ENCODE measurements around the gene L1TD1. TPM values are rescaled to one million over a fixed set of nuclear protein-coding genes. Genes with fewer than 3 reads are reported as not detected.

L1TD1 gene
- total and polyA plus RNA-seq, 2 of the 13 experiments (the other 11 are each of a cell fraction or from before 2014, with no cell fraction given), result not detected

DNA sequence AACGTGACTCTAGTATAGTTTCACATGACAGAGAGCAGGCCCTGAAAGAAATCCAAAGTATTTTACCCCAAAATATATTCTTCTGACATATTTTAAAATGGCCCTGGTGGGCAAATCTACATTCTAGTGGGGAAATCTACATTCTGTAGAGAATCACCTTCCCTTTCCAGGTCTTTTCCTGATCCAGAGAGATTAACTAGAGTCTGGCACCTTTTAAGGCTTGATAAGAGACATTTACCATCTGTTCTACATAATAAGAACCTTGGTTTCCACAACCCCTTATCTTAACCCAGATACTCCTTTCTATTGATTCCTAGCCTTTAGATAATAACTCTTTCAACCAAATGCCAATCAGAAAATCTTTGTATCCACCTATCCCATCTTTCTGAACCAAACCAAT, 17.0 kb upstream of the L1TD1 start:
- H3K27me3 ChIP-seq (ENCODE audit: control insufficient read depth in 1 of 2, insufficient read depth in 2 of 2, low read length in 2 of 2), result peaks cover 0 to 3% of the 10 kb centered on the region in 2 experiments; a peak in 2 of 5 replicates
- ChIA-PET POLR2A (no interaction called here), CTCF (ENCODE audit: low intra/inter-chr PET ratio, low total read pairs) (interaction anchor here (3.6 kb wide), 1 partner anchor 229 kb away, joined by 35 read pairs; no protein-coding TSS in a partner anchor)
- H2AFZ ChIP-seq (ENCODE audit: low read length), result no peak overlapping the region
- H3K4me2 ChIP-seq (ENCODE audit: low read depth, low read length), result no peak overlapping the region
- no peaks in the 10 kb centered on the region for H4K20me1 ChIP-seq (ENCODE audit: insufficient read depth, low read length)
- in situ Hi-C loops (cut with HindIII; ENCODE audit: extremely low pct_ligation_motif_present, low pct_unique_long_range_greater_than_20kb) (loop anchor here (5.0 kb wide), 1 partner anchor 230 kb away; no protein-coding TSS in a partner anchor), intact Hi-C loops (cut with micrococcal nuclease; ENCODE audit: unreplicated experiment) (loop anchor here (5.0 kb wide), 1 partner anchor 65 kb away; no protein-coding TSS in a partner anchor)
- no peaks in the 10 kb centered on the region for H3K79me2 ChIP-seq (ENCODE audit: insufficient read depth, low read length)
- DNase-seq (ENCODE audit: low spot score) (no peak), ATAC-seq (no peak), FAIRE-seq (no peak)
- H3K4me1 ChIP-seq (ENCODE audit: insufficient read depth, low read length), result peaks cover 2% of the 10 kb centered on the region
- no peak overlapping the region for H3K27ac ChIP-seq (ENCODE audit: extremely low read length, insufficient read depth, low read length)
- 7% methylated on average over 1 of the region's 1 CpG for WGBS (ENCODE audit: low lambda C conversion rate)
- no peaks in the 10 kb centered on the region for H3K9me3 ChIP-seq (ENCODE audit: low read length)
- H3K9ac ChIP-seq (ENCODE audit: insufficient read depth, low read depth, low read length), result no peak overlapping the region
- TF ChIP-seq, protein P1, sequence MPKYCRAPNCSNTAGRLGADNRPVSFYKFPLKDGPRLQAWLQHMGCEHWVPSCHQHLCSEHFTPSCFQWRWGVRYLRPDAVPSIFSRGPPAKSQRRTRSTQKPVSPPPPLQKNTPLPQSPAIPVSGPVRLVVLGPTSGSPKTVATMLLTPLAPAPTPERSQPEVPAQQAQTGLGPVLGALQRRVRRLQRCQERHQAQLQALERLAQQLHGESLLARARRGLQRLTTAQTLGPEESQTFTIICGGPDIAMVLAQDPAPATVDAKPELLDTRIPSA (CRISPR knock-in tag; IDR thresholded peaks at IDR 0.05; ENCODE audit: borderline replicate concordance), result no peak
- no peak for TF ChIP-seq ZNF496 (CRISPR knock-in tag; IDR thresholded peaks at IDR 0.05; ENCODE audit: insufficient replicate concordance)
- no peak for TF ChIP-seq ZNF547 (CRISPR knock-in tag; IDR thresholded peaks at IDR 0.05)
- TF ChIP-seq MED8 (CRISPR knock-in tag; IDR thresholded peaks at IDR 0.05; ENCODE audit: insufficient replicate concordance), result no peak
- no peak for TF ChIP-seq MIER2 (CRISPR knock-in tag; IDR thresholded peaks at IDR 0.05)
- TF ChIP-seq FOXP1 (IDR thresholded peaks at IDR 0.05), result no peak
- no peak for TF ChIP-seq FOXP1 (CRISPR knock-in tag; IDR thresholded peaks at IDR 0.05)
- no peak for TF ChIP-seq CBX2 (IDR thresholded peaks at IDR 0.05; ENCODE audit: low read depth, low read length)
- TF ChIP-seq CBX2 (CRISPR knock-in tag; IDR thresholded peaks at IDR 0.05; ENCODE audit: low read depth), result no peak
- TF ChIP-seq, protein P2, sequence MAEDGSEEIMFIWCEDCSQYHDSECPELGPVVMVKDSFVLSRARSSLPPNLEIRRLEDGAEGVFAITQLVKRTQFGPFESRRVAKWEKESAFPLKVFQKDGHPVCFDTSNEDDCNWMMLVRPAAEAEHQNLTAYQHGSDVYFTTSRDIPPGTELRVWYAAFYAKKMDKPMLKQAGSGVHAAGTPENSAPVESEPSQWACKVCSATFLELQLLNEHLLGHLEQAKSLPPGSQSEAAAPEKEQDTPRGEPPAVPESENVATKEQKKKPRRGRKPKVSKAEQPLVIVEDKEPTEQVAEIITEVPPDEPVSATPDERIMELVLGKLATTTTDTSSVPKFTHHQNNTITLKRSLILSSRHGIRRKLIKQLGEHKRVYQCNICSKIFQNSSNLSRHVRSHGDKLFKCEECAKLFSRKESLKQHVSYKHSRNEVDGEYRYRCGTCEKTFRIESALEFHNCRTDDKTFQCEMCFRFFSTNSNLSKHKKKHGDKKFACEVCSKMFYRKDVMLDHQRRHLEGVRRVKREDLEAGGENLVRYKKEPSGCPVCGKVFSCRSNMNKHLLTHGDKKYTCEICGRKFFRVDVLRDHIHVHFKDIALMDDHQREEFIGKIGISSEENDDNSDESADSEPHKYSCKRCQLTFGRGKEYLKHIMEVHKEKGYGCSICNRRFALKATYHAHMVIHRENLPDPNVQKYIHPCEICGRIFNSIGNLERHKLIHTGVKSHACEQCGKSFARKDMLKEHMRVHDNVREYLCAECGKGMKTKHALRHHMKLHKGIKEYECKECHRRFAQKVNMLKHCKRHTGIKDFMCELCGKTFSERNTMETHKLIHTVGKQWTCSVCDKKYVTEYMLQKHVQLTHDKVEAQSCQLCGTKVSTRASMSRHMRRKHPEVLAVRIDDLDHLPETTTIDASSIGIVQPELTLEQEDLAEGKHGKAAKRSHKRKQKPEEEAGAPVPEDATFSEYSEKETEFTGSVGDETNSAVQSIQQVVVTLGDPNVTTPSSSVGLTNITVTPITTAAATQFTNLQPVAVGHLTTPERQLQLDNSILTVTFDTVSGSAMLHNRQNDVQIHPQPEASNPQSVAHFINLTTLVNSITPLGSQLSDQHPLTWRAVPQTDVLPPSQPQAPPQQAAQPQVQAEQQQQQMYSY (CRISPR knock-in tag; IDR thresholded peaks at IDR 0.05), result no peak
- no peak overlapping the region for H3K4me3 ChIP-seq (replicated peaks in 1 of 3; ENCODE audit: insufficient read depth in 1 of 3, low read depth in 2 of 3, low read length in 3 of 3)
- no peaks in the 10 kb centered on the region for H3K36me3 ChIP-seq (replicated peaks in 1 of 2; ENCODE audit: control insufficient read depth in 1 of 2, insufficient read depth in 2 of 2, low read length in 2 of 2)
- BruUV-seq (replicated peaks), result no TSS peak
